VCaP (cell line): ENCODE data around the gene CTNNA3.

Experiments used
- H3K27ac ChIP-seq: fragments of 450-650 bp; 2 replicates; pipeline ENCODE4 v1.5.1; 2017
- CTCF ChIP-seq: fragments of 450-650 bp; conservative IDR thresholded peaks from 2 replicates; pipeline ENCODE4 v1.5.1; 2017; ENCODE audit warnings: mild to moderate bottlenecking, moderate library complexity

The CTNNA3 gene

GRCh38 chr10:66521506-66521905, 1174.5 kb downstream of the CTNNA3 start:
- no peak overlapping the region for H3K27ac ChIP-seq
- no peak for TF ChIP-seq CTCF

- no peak overlapping the region for H3K27ac ChIP-seq
- TF ChIP-seq CTCF = no peak
Measured at GRCh38 chr10:66519616-66520015, 1176.4 kb downstream of the CTNNA3 start.

- TF ChIP-seq CTCF = no peak
- H3K27ac ChIP-seq = no peak overlapping the region
Measured at GRCh38 chr10:66514666-66515065, 1181.3 kb downstream of the CTNNA3 start.

- no peak overlapping the region for H3K27ac ChIP-seq
Measured at GRCh38 chr10:66513504-66513903, 1182.5 kb downstream of the CTNNA3 start.

GRCh38 chr10:66505003-66505657, 1190.9 kb downstream of the CTNNA3 start:
- H3K27ac ChIP-seq = no peak overlapping the region

More at GRCh38 chr10:66513504-66513903, 1182.5 kb downstream of the CTNNA3 start:
- TF ChIP-seq CTCF = no peak

GRCh38 chr10:66501356-66501755, 1194.6 kb downstream of the CTNNA3 start:
- TF ChIP-seq CTCF = no peak
- H3K27ac ChIP-seq = no peak overlapping the region

More at GRCh38 chr10:66505003-66505657, 1190.9 kb downstream of the CTNNA3 start:
- TF ChIP-seq CTCF = no peak

- H3K27ac ChIP-seq = no peak overlapping the region
Measured at GRCh38 chr10:66483966-66484365, 1212.0 kb downstream of the CTNNA3 start.

More at GRCh38 chr10:66483966-66484365, 1212.0 kb downstream of the CTNNA3 start:
- TF ChIP-seq CTCF = no peak
